Measurements from ENCODE around the gene C2orf92.
"Not testable (repeated sequence)": the region's sequence is repeated elsewhere in the genome, so short reads cannot be mapped to it uniquely, and the experiment has no call there.

GRCh38 chr2:97626049-97626430 lies 43.5 kb upstream of the C2orf92 start:
- not testable (repeated sequence) for TF ChIP-seq CTCF, POLR2AphosphoS5, EP300 (IDR thresholded peaks at IDR 0.05)
